HepG2 (cell line): ENCODE measurements around the gene RITA1. TPM values are rescaled to one million over a fixed set of nuclear protein-coding genes. Genes with fewer than 3 reads are reported as not detected.

Experiments
- ATAC-seq: fragments of 200-7000 bp; cut with Tn5 transposase; 3 replicates; pipeline ENCODE4 v1.9.1; 2020; ENCODE audit warnings: mild to moderate bottlenecking, moderate library complexity
- Bru-seq: library from RNA; stranded (reverse); fragments of 400-500 nt; gene quantifications from one replicate; lab custom pipeline; 2021; lab: Mats Ljungman, UMichigan
- BruChase-seq, 2 experiments: library from RNA; stranded (reverse); fragments of 400-500 nt; gene quantifications; one replicate each; lab custom pipeline; 2021; lab: Mats Ljungman, UMichigan
- BruUV-seq: library from RNA; stranded (reverse); fragments of 400-500 nt; replicated peaks from 2 replicates; lab custom pipeline; 2021; lab: Mats Ljungman, UMichigan
- CTCF ChIA-PET: fragments of 300-600 bp; formaldehyde crosslinking; extraction: SDS; loops from one replicate; lab custom pipeline; 2021; ENCODE audit warnings: low total read pairs, inconsistent platforms, low intra/inter-chr PET ratio; lab: Yijun Ruan, JAX
- POLR2A ChIA-PET: fragments of 350-600 bp; sonication (Branson Sonifier 250); formaldehyde crosslinking; loops from one replicate; lab custom pipeline; 2020; ENCODE audit warnings: antibody characterized with exemption, inconsistent platforms; lab: Yijun Ruan, JAX
- DNase-seq: peaks from one replicate; pipeline ENCODE4 v3.0.0-alpha.2; 2015; ENCODE audit warnings: low spot score
- FAIRE-seq: peaks from 3 replicates; lab custom pipeline; 2011; peaks lifted over from hg19 to GRCh38; lab: Jason Lieb, UNC
- H2AFZ ChIP-seq: one replicate; pipeline ENCODE4 v1.6.1; 2011; ENCODE audit warnings: low read length, inconsistent platforms
- H3K27ac ChIP-seq: fragments of 300-600 bp; 3 replicates; pipeline ENCODE4 v1.8.0; 2011; ENCODE audit warnings: mixed run types, mild to moderate bottlenecking, mixed read lengths, low read length, inconsistent platforms; ENCODE audit not compliant: insufficient read depth; ENCODE audit errors: extremely low read length
- H3K27me3 ChIP-seq, 2 experiments: fragments of 200-600 bp in 1 of 2; 2 replicates in 1 of 2; 3 replicates in 1 of 2; pipeline versions ENCODE4 v1.6.0 to v1.8.0; 2011; ENCODE audit warnings: low read length in 2 of 2, mild to moderate bottlenecking in 2 of 2, moderate library complexity in 2 of 2, inconsistent platforms in 1 of 2; ENCODE audit not compliant: insufficient read depth in 2 of 2, control insufficient read depth in 1 of 2
- H3K36me3 ChIP-seq, 2 experiments: fragments of 200-600 bp in 1 of 2; replicated peaks in 1 of 2; 2 replicates in 1 of 2; 3 replicates in 1 of 2; pipeline versions ENCODE4 v1.5.1 to v1.8.0; 2011; ENCODE audit warnings: low read length in 2 of 2, inconsistent platforms in 1 of 2; ENCODE audit not compliant: insufficient read depth in 2 of 2, control insufficient read depth in 1 of 2
- H3K4me1 ChIP-seq: 2 replicates; pipeline ENCODE4 v1.5.1; 2012; ENCODE audit warnings: low read length, inconsistent platforms; ENCODE audit not compliant: insufficient read depth
- H3K4me2 ChIP-seq: 2 replicates; pipeline ENCODE4 v1.6.0; 2011; ENCODE audit warnings: low read depth, low read length, inconsistent platforms
- H3K4me3 ChIP-seq, 3 experiments: fragments of 200-600 bp in 1 of 3; sonication (generic), shearing (Covaris generic) in 1 of 3; replicated peaks in 1 of 3; 2 replicates each; pipeline ENCODE4 v1.5.1; 2011 to 2016; ENCODE audit warnings: low read length in 3 of 3, inconsistent platforms in 2 of 3, low read depth in 2 of 3, mild to moderate bottlenecking in 2 of 3, control low read depth in 1 of 3, mixed read lengths in 1 of 3; ENCODE audit not compliant: insufficient read depth in 1 of 3
- H3K79me2 ChIP-seq: one replicate; pipeline ENCODE4 v1.6.1; 2011; ENCODE audit warnings: low read length, inconsistent platforms; ENCODE audit not compliant: insufficient read depth
- H3K9ac ChIP-seq: 2 replicates; pipeline ENCODE4 v1.6.0; 2011; ENCODE audit warnings: mild to moderate bottlenecking, low read depth, low read length, inconsistent platforms; ENCODE audit not compliant: insufficient read depth
- H3K9me3 ChIP-seq: 2 replicates; pipeline ENCODE4 v1.5.1; 2012; ENCODE audit warnings: mild to moderate bottlenecking, low read length
- H4K20me1 ChIP-seq: 2 replicates; pipeline ENCODE4 v1.6.0; 2011; ENCODE audit warnings: inconsistent platforms, mild to moderate bottlenecking, low read length, moderate library complexity; ENCODE audit not compliant: insufficient read depth
- GATA4 ChIP-seq: sonication (generic); IDR thresholded peaks from 2 replicates; pipeline ENCODE4 v1.6.1; 2016; ENCODE audit warnings: antibody characterized with exemption, low read depth, borderline replicate concordance
- MAF1 ChIP-seq: sonication (generic); formaldehyde crosslinking; IDR thresholded peaks from 2 replicates; pipeline ENCODE4 v1.5.0; 2020; ENCODE audit warnings: missing genetic modification reagents, borderline replicate concordance
- MBD4 ChIP-seq: IDR thresholded peaks from 2 replicates; pipeline ENCODE4 v1.6.1; 2012; ENCODE audit warnings: low read length, inconsistent platforms, borderline replicate concordance
- RBM39 ChIP-seq: fragments of 200-400 bp; formaldehyde crosslinking; IDR thresholded peaks from one replicate; pipeline ENCODE4 v1.6.1; 2018; ENCODE audit warnings: antibody characterized with exemption, mild to moderate bottlenecking, low read depth, low read length; ENCODE audit not compliant: poor library complexity, severe bottlenecking
- RELA ChIP-seq: sonication (generic); formaldehyde crosslinking; IDR thresholded peaks from 2 replicates; pipeline ENCODE4 v1.4.0; 2020; ENCODE audit warnings: missing genetic modification reagents
- ZNF160 ChIP-seq: sonication (generic); formaldehyde crosslinking; IDR thresholded peaks from 2 replicates; pipeline ENCODE4 v1.8.0; 2022; ENCODE audit warnings: mild to moderate bottlenecking, inconsistent platforms, missing genetic modification reagents
- ZNF572 ChIP-seq: sonication (generic); formaldehyde crosslinking; IDR thresholded peaks from 2 replicates; pipeline ENCODE4 v1.5.1; 2020; ENCODE audit warnings: mild to moderate bottlenecking, missing genetic modification reagents
- ZNF672 ChIP-seq: sonication (generic); formaldehyde crosslinking; IDR thresholded peaks from 2 replicates; pipeline ENCODE4 v1.8.1; 2022; ENCODE audit warnings: missing genetic modification reagents
- ZNF766 ChIP-seq: sonication (generic); formaldehyde crosslinking; IDR thresholded peaks from 2 replicates; pipeline ENCODE4 v1.5.0; 2020; ENCODE audit warnings: missing genetic modification reagents, borderline replicate concordance
- ZNF782 ChIP-seq: sonication (generic); formaldehyde crosslinking; IDR thresholded peaks from 2 replicates; pipeline ENCODE4 v1.4.0; 2020; ENCODE audit warnings: missing genetic modification reagents, mild to moderate bottlenecking, borderline replicate concordance
- WGBS: methylation state at CpG from one replicate; pipeline ENCODE4 v1.1.6; 2017; ENCODE audit warnings: low lambda C conversion rate; 5-methylcytosine and 5-hydroxymethylcytosine counted together
- in situ Hi-C: cut with HindIII; loops from 2 replicates; pipeline ENCODE4 v1.10.0; 2017; ENCODE audit warnings: low pct_unique_long_range_greater_than_20kb; ENCODE audit not compliant: extremely low pct_ligation_motif_present
- intact Hi-C: fragments of 100-400 bp; cut with micrococcal nuclease; formaldehyde crosslinking; loops from one replicate; pipeline ENCODE4 v1.10.0; 2022; ENCODE audit not compliant: unreplicated experiment
- long read RNA-seq, 2 experiments: library from RNA in 1 of 2; library from polyadenylated mRNA in 1 of 2; stranded (forward) in 1 of 2; unstranded in 1 of 2; transcript quantifications; one replicate each; pipeline ENCODE4 v2.0.0, GENCODE V29; 2019 to 2022
- polyA minus RNA-seq, 3 experiments: library from RNA; depleted of rRNA, polyadenylated mRNA; stranded (reverse); fragments of >200 nt; gene quantifications; 2 replicates each; pipeline ENCODE4 v1.2.3, GENCODE V29; 2011; ENCODE audit warnings: low replicate concordance in 1 of 3
- polyA plus RNA-seq, 8 experiments: library from polyadenylated mRNA; depleted of rRNA in 3 of 8; stranded (reverse) in 7 of 8; unstranded in 1 of 8; fragments of >200 nt; fragmentation: Illumina TruSeq in 4 of 8; extraction: Trizol in 4 of 8; gene quantifications; 2 replicates each; pipeline versions ENCODE4 v1.2.1 to v1.2.3, GENCODE V29; 2011 to 2016; ENCODE audit warnings: low read depth in 4 of 8, missing spikeins in 1 of 8, mixed read lengths in 1 of 8; ENCODE audit not compliant: insufficient read depth in 1 of 8
- total RNA-seq, 5 experiments: library from RNA; depleted of rRNA; stranded (reverse); fragments of >200 nt; fragmentation: Illumina TruSeq; extraction: Trizol; gene quantifications; 2 replicates each; pipeline ENCODE4 v1.2.3, GENCODE V29; 2016; ENCODE audit warnings: low read depth in 1 of 5
- TF ChIP-seq, protein P1 (sequence below): sonication (generic); formaldehyde crosslinking; IDR thresholded peaks from 2 replicates; pipeline ENCODE4 v1.8.1; 2023; ENCODE audit warnings: mild to moderate bottlenecking, missing genetic modification reagents
- TF ChIP-seq, protein P2 (sequence below): sonication (generic); formaldehyde crosslinking; IDR thresholded peaks from 2 replicates; pipeline ENCODE4 v1.5.1; 2020; ENCODE audit warnings: missing genetic modification reagents, mild to moderate bottlenecking, borderline replicate concordance

RITA1 gene, protein sequence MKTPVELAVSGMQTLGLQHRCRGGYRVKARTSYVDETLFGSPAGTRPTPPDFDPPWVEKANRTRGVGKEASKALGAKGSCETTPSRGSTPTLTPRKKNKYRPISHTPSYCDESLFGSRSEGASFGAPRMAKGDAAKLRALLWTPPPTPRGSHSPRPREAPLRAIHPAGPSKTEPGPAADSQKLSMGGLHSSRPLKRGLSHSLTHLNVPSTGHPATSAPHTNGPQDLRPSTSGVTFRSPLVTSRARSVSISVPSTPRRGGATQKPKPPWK
- total RNA-seq (2016; rRNA removed; fragmentation: Illumina TruSeq; extraction: Trizol), result 28.1 and 28.9 TPM in 2 replicates
- 34.7 and 44.4 TPM in 2 replicates for total RNA-seq (2016; cell fraction: cytosol; rRNA removed; fragmentation: Illumina TruSeq; extraction: Trizol; ENCODE audit: low read depth)
- total RNA-seq (2016; cell fraction: insoluble cytoplasmic fraction; rRNA removed; fragmentation: Illumina TruSeq; extraction: Trizol), result 25.7 and 31.1 TPM in 2 replicates
- total RNA-seq (2016; cell fraction: membrane; rRNA removed; fragmentation: Illumina TruSeq; extraction: Trizol), result 58.4 and 67.9 TPM in 2 replicates
- 16.2 and 17.8 TPM in 2 replicates for total RNA-seq (2016; cell fraction: nucleus; rRNA removed; fragmentation: Illumina TruSeq; extraction: Trizol)
- 12.4 and 14.3 TPM in 2 replicates for polyA plus RNA-seq (2011; rRNA removed)
- 13.8 and 16.3 TPM in 2 replicates for polyA plus RNA-seq (2011; cell fraction: cytosol; rRNA removed)
- 8.9 and 10.1 TPM in 2 replicates for polyA plus RNA-seq (2011; cell fraction: nucleus; rRNA removed)
- 8.6 and 10.6 TPM in 2 replicates for polyA plus RNA-seq (2012)
- polyA plus RNA-seq (2016; cell fraction: cytosol; fragmentation: Illumina TruSeq; extraction: Trizol; ENCODE audit: low read depth), result 48.9 and 64.2 TPM in 2 replicates
- 35.7 and 37.7 TPM in 2 replicates for polyA plus RNA-seq (2016; cell fraction: insoluble cytoplasmic fraction; fragmentation: Illumina TruSeq; extraction: Trizol; ENCODE audit: low read depth)
- polyA plus RNA-seq (2016; cell fraction: membrane; fragmentation: Illumina TruSeq; extraction: Trizol; ENCODE audit: low read depth), result 64.3 and 73.8 TPM in 2 replicates
- 21.0 and 24.3 TPM in 2 replicates for polyA plus RNA-seq (2016; cell fraction: nucleus; fragmentation: Illumina TruSeq; extraction: Trizol; ENCODE audit: insufficient read depth, low read depth)
- polyA minus RNA-seq (2011; rRNA and poly(A)+ RNA removed; ENCODE audit: low replicate concordance), result 12.2 and 25.5 TPM in 2 replicates
- 6.2 and 7.6 TPM in 2 replicates for polyA minus RNA-seq (2011; cell fraction: cytosol; rRNA and poly(A)+ RNA removed)
- polyA minus RNA-seq (2011; cell fraction: nucleus; rRNA and poly(A)+ RNA removed), result 11.1 and 14.5 TPM in 2 replicates
- Bru-seq, nascent RNA, result percentile 68 among the genes with signal in this experiment
- BruChase-seq, experiment 1, labeled RNA remaining after a 6-hour chase, result percentile 70 among the genes with signal in this experiment
- percentile 65 among the genes with signal in this experiment for BruChase-seq, experiment 2, labeled RNA remaining after a 2-hour chase
- long read RNA-seq, experiment 1, transcript RITA1-201 (4 exons, 2,053 nt), result major isoform, 41 of 58 reads
- long read RNA-seq, experiment 1, transcript RITA1-203 (3 exons, 1,898 nt), result minor isoform, 6 of 58 reads
- long read RNA-seq, experiment 1, partial matches to known transcripts, result 4 of 58 reads
- long read RNA-seq, experiment 1, other reads (novel, unspliced or antisense), result 3 of 58 reads
- long read RNA-seq, experiment 2, transcript RITA1-201 (4 exons, 2,053 nt), result major isoform, 42 of 69 reads
- long read RNA-seq, experiment 2, transcript RITA1-202 (4 exons, 2,041 nt), result minor isoform, 5 of 69 reads
- long read RNA-seq, experiment 2, partial matches to known transcripts, result 1 of 69 reads
- long read RNA-seq, experiment 2, other reads (novel, unspliced or antisense), result 18 of 69 reads

DNA sequence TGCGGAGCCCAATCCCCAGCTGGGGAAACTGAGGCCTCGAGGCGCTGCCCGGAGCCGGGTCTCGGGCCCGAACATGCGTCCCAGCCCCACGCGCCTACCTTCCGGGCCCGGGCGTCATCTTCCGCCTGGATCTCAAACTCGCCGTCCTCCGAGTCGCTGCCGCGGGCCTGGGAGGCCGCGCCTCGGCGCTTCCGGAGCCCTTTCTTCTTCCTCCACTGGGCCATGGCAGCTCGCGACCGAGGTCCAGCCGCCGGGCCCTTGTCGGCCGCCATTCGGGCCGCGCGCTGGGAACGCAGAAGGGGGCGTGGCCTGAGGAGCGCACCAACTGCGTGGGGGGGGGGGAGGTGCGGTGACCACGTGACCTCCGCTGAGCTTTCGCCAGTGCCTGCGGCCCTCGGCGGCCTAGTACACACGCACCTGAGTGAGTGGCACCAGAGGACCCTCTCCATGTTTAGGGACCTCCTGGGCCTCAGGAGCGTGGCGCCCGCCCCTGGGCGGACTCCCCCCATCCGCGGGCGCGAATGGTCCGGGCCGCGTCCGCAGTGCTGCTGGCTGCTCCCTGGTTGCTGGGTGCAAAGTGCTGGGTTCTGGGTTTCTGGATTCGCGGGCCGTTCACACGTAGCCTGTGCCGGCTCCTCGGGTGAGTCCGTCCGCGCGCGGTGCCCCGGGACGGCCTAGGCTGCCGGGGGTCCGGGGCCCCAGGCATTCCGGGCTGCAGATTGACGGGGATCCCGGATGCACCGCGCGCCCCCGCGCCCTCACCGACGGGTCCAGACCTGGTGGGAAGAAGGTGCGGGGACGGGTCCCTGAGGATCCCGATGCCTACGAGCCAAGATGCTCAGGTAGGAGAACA, at the start of gene RITA1, which contains the start of gene DDX54:
Gene RITA1 (plus strand): TSS at position 542 of the 853 bp plus-strand sequence. CDS start 1,026 bp downstream, outside the sequence.
Gene DDX54 (minus strand): TSS at position 299 of the 853 bp plus-strand sequence. CDS start 27 bp downstream, at position 272.
- Histone ChIP-seq H3K4me3 (peak within 1 kb of the TSS; percentile 70 to 96 (median 86)), H3K4me1 (peaks cover 34% of the 10 kb centered on the region), H3K36me3 (peaks cover 9 to 22% of the 10 kb centered on the region in 2 experiments; a peak in 4 of 5 replicates), H2AFZ (no peak within 1 kb of the TSS), H3K27ac (peak within 1 kb of the TSS; percentile 93), H3K9me3 (no peaks in the 10 kb centered on the region), H3K79me2 (peaks cover 50% of the 10 kb centered on the region), H3K27me3 (no peaks in the 10 kb centered on the region), H3K4me2 (peak within 1 kb of the TSS; percentile 80), H4K20me1 (no peaks in the 10 kb centered on the region; the same call in 1 of the 2 replicates), H3K9ac (peak within 1 kb of the TSS; percentile 98)
- POLR2A ChIA-PET, result interaction anchor here (0.6 to 2.5 kb wide), 19 partner anchors 9 to 150 kb away, joined by 3 to 14 read pairs (median 4); partner anchors contain the start of genes CFAP73, SLC8B1 and TPCN1
- CTCF ChIA-PET, result no interaction called here
- ATAC-seq, result peak; percentile 91
- in situ Hi-C loops (no loop called here), intact Hi-C loops (loop anchor here (1.0 kb wide), 1 partner anchor 36 kb away; the partner anchor contains the start of gene TPCN1)
- no TSS peak for BruUV-seq
- peak; percentile 92 for DNase-seq
- FAIRE-seq, result peak; percentile 84
- 2% methylated on average over 17 of the region's 89 CpGs for WGBS
- TF ChIP-seq ZNF672 (no peak; the same call in 1 of the 2 replicates), MBD4 (no peak), ZNF766 (CRISPR knock-in tag) (peak; percentile 52; the same call in 1 of the 2 replicates), MAF1 (CRISPR knock-in tag) (no peak), RBM39 (no peak), ZNF572 (CRISPR knock-in tag) (no peak), GATA4 (no peak; the same call in 1 of the 2 replicates), ZNF782 (CRISPR knock-in tag) (0 out of 2 replicates have a peak, but pooled peaks have one; percentile 74), ZNF160 (CRISPR knock-in tag) (peak; percentile 29; the same call in 1 of the 2 replicates), RELA (CRISPR knock-in tag) (peak; percentile 65)
- TF ChIP-seq, protein P1, sequence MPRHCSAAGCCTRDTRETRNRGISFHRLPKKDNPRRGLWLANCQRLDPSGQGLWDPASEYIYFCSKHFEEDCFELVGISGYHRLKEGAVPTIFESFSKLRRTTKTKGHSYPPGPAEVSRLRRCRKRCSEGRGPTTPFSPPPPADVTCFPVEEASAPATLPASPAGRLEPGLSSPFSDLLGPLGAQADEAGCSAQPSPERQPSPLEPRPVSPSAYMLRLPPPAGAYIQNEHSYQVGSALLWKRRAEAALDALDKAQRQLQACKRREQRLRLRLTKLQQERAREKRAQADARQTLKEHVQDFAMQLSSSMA (CRISPR knock-in tag), result no peak
- TF ChIP-seq, protein P2, sequence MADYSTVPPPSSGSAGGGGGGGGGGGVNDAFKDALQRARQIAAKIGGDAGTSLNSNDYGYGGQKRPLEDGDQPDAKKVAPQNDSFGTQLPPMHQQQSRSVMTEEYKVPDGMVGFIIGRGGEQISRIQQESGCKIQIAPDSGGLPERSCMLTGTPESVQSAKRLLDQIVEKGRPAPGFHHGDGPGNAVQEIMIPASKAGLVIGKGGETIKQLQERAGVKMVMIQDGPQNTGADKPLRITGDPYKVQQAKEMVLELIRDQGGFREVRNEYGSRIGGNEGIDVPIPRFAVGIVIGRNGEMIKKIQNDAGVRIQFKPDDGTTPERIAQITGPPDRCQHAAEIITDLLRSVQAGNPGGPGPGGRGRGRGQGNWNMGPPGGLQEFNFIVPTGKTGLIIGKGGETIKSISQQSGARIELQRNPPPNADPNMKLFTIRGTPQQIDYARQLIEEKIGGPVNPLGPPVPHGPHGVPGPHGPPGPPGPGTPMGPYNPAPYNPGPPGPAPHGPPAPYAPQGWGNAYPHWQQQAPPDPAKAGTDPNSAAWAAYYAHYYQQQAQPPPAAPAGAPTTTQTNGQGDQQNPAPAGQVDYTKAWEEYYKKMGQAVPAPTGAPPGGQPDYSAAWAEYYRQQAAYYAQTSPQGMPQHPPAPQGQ, result 0 out of 2 replicates have a peak, but pooled peaks have one; percentile 4
